Jurkat, Clone E6-1 (cell line): ENCODE data around the gene PRODH2. TPM values are rescaled to one million over a fixed set of nuclear protein-coding genes. Genes with fewer than 3 reads are reported as not detected.

ENCODE experiments used
- DNase-seq: peaks from one replicate; pipeline ENCODE4 v3.0.0-alpha.2; 2011; ENCODE audit warnings: low read depth, low spot score
- H3K4me3 ChIP-seq: 2 replicates; pipeline ENCODE4 v1.5.1; 2011; ENCODE audit warnings: mild to moderate bottlenecking, low read length, control low read depth, moderate library complexity
- polyA plus RNA-seq: library from polyadenylated mRNA; unstranded; fragments of >200 nt; gene quantifications from one replicate; pipeline ENCODE4 v1.2.1, GENCODE V29; 2012; ENCODE audit warnings: missing spikeins; ENCODE audit not compliant: insufficient read length, insufficient read depth

Gene PRODH2, protein sequence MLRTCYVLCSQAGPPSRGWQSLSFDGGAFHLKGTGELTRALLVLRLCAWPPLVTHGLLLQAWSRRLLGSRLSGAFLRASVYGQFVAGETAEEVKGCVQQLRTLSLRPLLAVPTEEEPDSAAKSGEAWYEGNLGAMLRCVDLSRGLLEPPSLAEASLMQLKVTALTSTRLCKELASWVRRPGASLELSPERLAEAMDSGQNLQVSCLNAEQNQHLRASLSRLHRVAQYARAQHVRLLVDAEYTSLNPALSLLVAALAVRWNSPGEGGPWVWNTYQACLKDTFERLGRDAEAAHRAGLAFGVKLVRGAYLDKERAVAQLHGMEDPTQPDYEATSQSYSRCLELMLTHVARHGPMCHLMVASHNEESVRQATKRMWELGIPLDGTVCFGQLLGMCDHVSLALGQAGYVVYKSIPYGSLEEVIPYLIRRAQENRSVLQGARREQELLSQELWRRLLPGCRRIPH
- polyA plus RNA-seq, result not detected

GRCh38 chr19:35812220-35813042 is at the start of gene PRODH2:
Gene PRODH2, minus strand, starts transcription at chr19:35812845. Its CDS starts 40 bp downstream, at chr19:35812805.
- H3K4me3 ChIP-seq, result no peak within 1 kb of the TSS
- no peak for DNase-seq

GRCh38 chr19:35861640-35862160 is 49.1 kb upstream of the PRODH2 start:
- DNase-seq, result no peak
- H3K4me3 ChIP-seq, result no peak overlapping the region

DNA sequence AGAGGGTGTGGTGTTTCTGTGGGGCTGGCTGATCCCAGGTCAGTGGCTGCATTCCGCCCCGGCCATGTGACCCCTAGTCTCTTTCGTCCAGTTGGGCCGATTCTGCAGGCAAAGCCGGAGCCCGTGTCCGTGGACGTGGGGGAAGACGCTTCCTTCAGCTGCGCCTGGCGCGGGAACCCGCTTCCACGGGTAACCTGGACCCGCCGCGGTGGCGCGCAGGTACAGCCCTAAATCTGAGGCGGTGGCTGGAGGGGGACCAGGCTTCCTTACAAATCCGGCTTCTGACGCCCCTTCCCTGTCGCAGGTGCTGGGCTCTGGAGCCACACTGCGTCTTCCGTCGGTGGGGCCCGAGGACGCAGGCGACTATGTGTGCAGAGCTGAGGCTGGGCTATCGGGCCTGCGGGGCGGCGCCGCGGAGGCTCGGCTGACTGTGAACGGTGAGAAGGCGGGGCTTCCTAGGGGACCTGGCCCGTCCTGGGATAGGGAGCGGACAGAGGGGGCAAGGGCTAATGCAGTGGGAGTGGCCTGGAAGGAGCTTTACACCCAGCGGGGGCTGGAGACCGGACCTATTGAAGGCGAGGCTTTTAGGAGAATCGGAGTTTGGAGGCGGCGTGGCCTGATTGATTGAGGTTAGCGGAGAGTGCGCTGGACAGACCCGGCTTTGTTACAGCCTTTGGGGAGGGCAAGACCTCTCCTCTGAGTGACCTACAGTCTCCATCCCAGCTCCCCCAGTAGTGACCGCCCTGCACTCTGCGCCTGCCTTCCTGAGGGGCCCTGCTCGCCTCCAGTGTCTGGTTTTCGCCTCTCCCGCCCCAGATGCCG is 48.4 kb upstream of the PRODH2 start:
- no peak for DNase-seq
- no peak overlapping the region for H3K4me3 ChIP-seq

GRCh38 chr19:35860436-35860817 is 47.8 kb upstream of the PRODH2 start:
- H3K4me3 ChIP-seq, result no peak overlapping the region
- no peak for DNase-seq

- no peak for DNase-seq
- H3K4me3 ChIP-seq, result no peak overlapping the region
These were observed 46.8 kb upstream of the PRODH2 start for GRCh38 chr19:35859414-35859813.

DNA sequence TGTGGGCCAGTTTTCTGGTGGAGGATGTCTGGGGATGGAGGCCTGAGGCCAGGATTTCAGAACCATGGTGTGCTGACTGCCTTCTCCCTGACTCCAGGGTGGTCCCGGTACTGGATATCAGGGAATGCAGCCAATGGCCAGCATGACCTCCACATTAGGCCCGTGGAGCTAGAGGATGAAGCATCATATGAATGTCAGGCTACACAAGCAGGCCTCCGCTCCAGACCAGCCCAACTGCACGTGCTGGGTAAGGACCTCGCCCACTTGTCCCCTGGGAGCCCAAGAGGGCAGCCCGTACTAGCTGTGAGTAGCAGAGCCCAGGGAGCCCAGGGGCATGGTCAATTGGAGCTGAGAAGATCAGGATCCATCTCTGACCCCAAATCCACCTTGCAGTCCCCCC is 45.7 kb upstream of the PRODH2 start:
- no peak overlapping the region for H3K4me3 ChIP-seq
- DNase-seq, result no peak

- peak; percentile 49 for DNase-seq
- peak within 1 kb of the TSS; percentile 80 for H3K4me3 ChIP-seq
These were observed 44.0 kb upstream of the PRODH2 start, which contains the start of gene KIRREL2 for GRCh38 chr19:35856546-35857149. Gene KIRREL2, plus strand, starts transcription at chr19:35856911. Its CDS starts 209 bp downstream, at chr19:35857120.

- H3K4me3 ChIP-seq, result no peak overlapping the region
- DNase-seq, result no peak
These were observed 40.6 kb upstream of the PRODH2 start for GRCh38 chr19:35853038-35853756.

GRCh38 chr19:35852029-35852780 is 39.6 kb upstream of the PRODH2 start, which contains the start of gene NPHS1:
Gene NPHS1, minus strand, starts transcription at chr19:35852504. Its CDS starts 667 bp downstream, at chr19:35851837.
- no peak for DNase-seq
- no peak within 1 kb of the TSS for H3K4me3 ChIP-seq

- no peak for DNase-seq
These were observed 38.8 kb upstream of the PRODH2 start for GRCh38 chr19:35851213-35852028.

DNA sequence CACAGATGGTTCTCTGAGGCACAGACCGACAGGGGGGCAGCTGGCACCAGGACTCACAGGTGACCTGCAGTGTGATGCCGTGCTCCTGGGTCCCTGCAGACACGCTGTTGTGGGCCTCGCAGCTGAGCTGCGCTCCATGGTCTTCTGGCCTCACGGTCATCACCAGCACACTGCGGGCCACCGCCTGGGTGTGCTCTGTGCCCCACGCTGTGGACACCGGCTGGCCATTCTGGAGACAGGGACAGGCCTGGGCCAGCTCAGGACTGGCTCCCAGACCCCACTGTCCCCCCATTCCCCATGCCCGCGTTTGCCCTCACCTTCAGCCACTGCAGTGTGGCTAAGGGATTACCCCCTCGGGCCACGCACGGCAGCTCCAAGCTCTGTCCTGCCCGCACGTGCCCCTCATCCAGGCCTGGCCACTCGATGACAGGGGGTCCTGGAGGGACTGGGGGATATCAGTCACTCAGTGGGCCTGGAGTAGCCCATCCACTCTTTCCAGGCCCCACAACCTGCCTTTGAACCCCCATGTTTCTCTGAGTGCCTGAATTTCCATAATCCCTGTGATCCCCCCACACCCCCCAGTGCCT is 36.4 kb upstream of the PRODH2 start:
- no peak overlapping the region for H3K4me3 ChIP-seq
- no peak for DNase-seq

More at GRCh38 chr19:35851213-35852028, 38.8 kb upstream of the PRODH2 start:
- H3K4me3 ChIP-seq, result no peak overlapping the region

DNA sequence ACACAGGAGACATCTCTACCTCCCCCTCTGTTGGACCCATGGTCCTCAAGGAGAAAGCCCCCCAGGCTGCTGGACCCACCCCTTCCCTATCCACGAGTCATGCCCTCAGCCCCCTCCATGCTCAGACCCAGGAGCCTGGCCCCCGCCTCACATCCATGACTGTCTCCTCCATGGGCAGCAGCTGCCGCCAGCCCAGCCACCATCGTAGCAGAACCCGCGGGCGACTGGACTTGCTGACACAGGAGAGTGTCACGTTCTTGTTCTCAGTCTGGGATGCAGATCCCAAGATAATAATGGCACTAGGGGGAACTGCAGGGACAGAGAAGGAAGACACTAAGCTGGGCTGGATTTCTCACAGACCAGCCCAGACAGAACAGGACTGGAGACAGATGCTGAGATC is 35.8 kb upstream of the PRODH2 start:
- no peak for DNase-seq
- H3K4me3 ChIP-seq, result no peak overlapping the region

GRCh38 chr19:35847911-35848310 is 35.3 kb upstream of the PRODH2 start:
- H3K4me3 ChIP-seq, result no peak overlapping the region
- DNase-seq, result no peak

GRCh38 chr19:35846038-35846668 is 33.5 kb upstream of the PRODH2 start:
- no peak for DNase-seq
- H3K4me3 ChIP-seq, result no peak overlapping the region

GRCh38 chr19:35845215-35846037 is 32.8 kb upstream of the PRODH2 start:
- H3K4me3 ChIP-seq, result no peak overlapping the region
- no peak for DNase-seq
